Omental fat pad (tissue), 4 donors: Measurements from ENCODE around the gene MON2. TPM values are rescaled to one million over a fixed set of nuclear protein-coding genes. Genes with fewer than 3 reads are reported as not detected.
A peak's percentile ranks its signal among the peaks of the same experiment; 100 is the strongest.
"Not testable (repeated sequence)": the region's sequence is repeated elsewhere in the genome, so short reads cannot be mapped to it uniquely, and the experiment has no call there.

Source experiments
- ATAC-seq: fragments of 150-250 bp; one replicate; pipeline ENCODE4 v1.9.1; 2016; ENCODE audit warnings: mild to moderate bottlenecking, moderate library complexity; ENCODE audit not compliant: low FRiP score
- DNase-seq: peaks from one replicate; pipeline ENCODE4 v3.0.0-alpha.2; 2019; ENCODE audit warnings: low spot score
- CTCF ChIP-seq, 3 donors: fragments of 450-650 bp; IDR thresholded peaks; one replicate each; pipeline ENCODE4 v1.5.1; 2016 to 2017; ENCODE audit warnings: antibody characterized with exemption in 3 of 3, mild to moderate bottlenecking in 3 of 3, moderate library complexity in 2 of 3
- total RNA-seq, 4 donors: library from RNA; depleted of rRNA; stranded (reverse); fragments of >200 nt; gene quantifications; one replicate each; pipeline ENCODE4 v1.1.0, GENCODE V29; 2016

MON2 gene
- total RNA-seq, 4 donors from 2014 or later: 65.6 to 107 (median 73.9) TPM

- DNase-seq (no peak), ATAC-seq (no peak)
- TF ChIP-seq CTCF (IDR thresholded peaks at IDR 0.05): no peak
Measured at GRCh38 chr12:62436164-62436503, 30.5 kb upstream of the MON2 start.

- ATAC-seq (no peak), DNase-seq (no peak)
- peak in 1 of 3 donors; percentile 36 for TF ChIP-seq CTCF (IDR thresholded peaks at IDR 0.05)
Measured at GRCh38 chr12:62438098-62438692, 28.4 kb upstream of the MON2 start.

GRCh38 chr12:62446754-62447452 is 19.7 kb upstream of the MON2 start:
- DNase-seq (no peak), ATAC-seq (no peak)
- TF ChIP-seq CTCF (IDR thresholded peaks at IDR 0.05): no peak

- no peak for DNase-seq
- TF ChIP-seq CTCF (IDR thresholded peaks at IDR 0.05): no peak
- no peak for ATAC-seq
Measured at GRCh38 chr12:62448436-62448835, 18.2 kb upstream of the MON2 start.

GRCh38 chr12:62455429-62455828 is 11.2 kb upstream of the MON2 start:
- DNase-seq, ATAC-seq: not testable (repeated sequence)

GRCh38 chr12:62458626-62459025 is 8.0 kb upstream of the MON2 start:
- ATAC-seq: no peak
- no peak for TF ChIP-seq CTCF (IDR thresholded peaks at IDR 0.05)
- no peak for DNase-seq

GRCh38 chr12:62459976-62460375 is 6.7 kb upstream of the MON2 start:
- no peak for TF ChIP-seq CTCF (IDR thresholded peaks at IDR 0.05)
- DNase-seq (no peak), ATAC-seq (no peak)

- ATAC-seq, DNase-seq: not testable (repeated sequence)
Measured at GRCh38 chr12:62461171-62461837, 5.3 kb upstream of the MON2 start.

- not testable (repeated sequence) for DNase-seq, ATAC-seq
Measured at GRCh38 chr12:62463252-62463651, 3.4 kb upstream of the MON2 start.
